ENCODE measurements around the gene CHRM2. TPM values are rescaled to one million over a fixed set of nuclear protein-coding genes. Genes with fewer than 3 reads are reported as not detected.

Gene CHRM2
- total RNA-seq, 6 experiments from 2014 or later: 1.1 to 4.5 (median 3.9) TPM

- H3K4me1 Mint-ChIP-seq (ENCODE audit: low read depth): peaks cover 30% of the 10 kb centered on the region; the same call in 1 of the 2 replicates
- H3K9me3 Mint-ChIP-seq: no peaks in the 10 kb centered on the region
- DNase-seq: no peak
- no peaks in the 10 kb centered on the region for H3K27me3 Mint-ChIP-seq (ENCODE audit: insufficient read depth)
- 0 out of 2 replicates have a peak, but pooled peaks cover under 1% of the 10 kb centered on the region for H3K36me3 Mint-ChIP-seq (ENCODE audit: low read depth)
- no peak for TF ChIP-seq CTCF (IDR thresholded peaks at IDR 0.05)
- H3K27ac Mint-ChIP-seq: no peak overlapping the region
- no peak overlapping the region for H3K4me3 Mint-ChIP-seq
These were observed 164.0 kb downstream of the CHRM2 start for GRCh38 chr7:137032436-137032835.

GRCh38 chr7:137036768-137037167 lies 168.3 kb downstream of the CHRM2 start:
- H3K4me3 Mint-ChIP-seq: no peak overlapping the region
- no peak for DNase-seq
- peaks cover 47% of the 10 kb centered on the region for H3K4me1 Mint-ChIP-seq (ENCODE audit: low read depth)
- H3K36me3 Mint-ChIP-seq (ENCODE audit: low read depth): no peaks in the 10 kb centered on the region
- H3K9me3 Mint-ChIP-seq: no peaks in the 10 kb centered on the region
- no peak overlapping the region for H3K27ac Mint-ChIP-seq
- no peaks in the 10 kb centered on the region for H3K27me3 Mint-ChIP-seq (ENCODE audit: insufficient read depth)
- no peak for TF ChIP-seq CTCF (IDR thresholded peaks at IDR 0.05)

GRCh38 chr7:137038706-137039105 lies 170.3 kb downstream of the CHRM2 start:
- DNase-seq: no peak
- H3K36me3 Mint-ChIP-seq (ENCODE audit: low read depth): no peaks in the 10 kb centered on the region
- H3K27ac Mint-ChIP-seq: no peak overlapping the region
- no peaks in the 10 kb centered on the region for H3K9me3 Mint-ChIP-seq
- TF ChIP-seq CTCF (IDR thresholded peaks at IDR 0.05): no peak
- peaks cover 44% of the 10 kb centered on the region for H3K4me1 Mint-ChIP-seq (ENCODE audit: low read depth)
- H3K27me3 Mint-ChIP-seq (ENCODE audit: insufficient read depth): no peaks in the 10 kb centered on the region
- H3K4me3 Mint-ChIP-seq: no peak overlapping the region

- no peak overlapping the region for H3K4me3 Mint-ChIP-seq
- DNase-seq: no peak
- H3K27ac Mint-ChIP-seq: no peak overlapping the region
- H3K36me3 Mint-ChIP-seq (ENCODE audit: low read depth): no peaks in the 10 kb centered on the region; the same call in 1 of the 2 replicates
- no peaks in the 10 kb centered on the region for H3K9me3 Mint-ChIP-seq
- peaks cover 46% of the 10 kb centered on the region for H3K4me1 Mint-ChIP-seq (ENCODE audit: low read depth)
- TF ChIP-seq CTCF (IDR thresholded peaks at IDR 0.05): no peak
- H3K27me3 Mint-ChIP-seq (ENCODE audit: insufficient read depth): no peaks in the 10 kb centered on the region; the same call in 1 of the 2 replicates
These were observed 172.3 kb downstream of the CHRM2 start for GRCh38 chr7:137040745-137041144.

- Mint-ChIP-seq H3K27me3 (ENCODE audit: insufficient read depth) (no peaks in the 10 kb centered on the region; the same call in 1 of the 2 replicates), H3K36me3 (ENCODE audit: low read depth) (no peaks in the 10 kb centered on the region; the same call in 1 of the 2 replicates), H3K4me3 (no peak overlapping the region), H3K4me1 (ENCODE audit: low read depth) (peaks cover 29% of the 10 kb centered on the region), H3K27ac (no peak overlapping the region), H3K9me3 (no peaks in the 10 kb centered on the region; the same call in 1 of the 2 replicates)
- no peak for DNase-seq
- no peak for TF ChIP-seq CTCF (IDR thresholded peaks at IDR 0.05)
These were observed 177.1 kb downstream of the CHRM2 start for GRCh38 chr7:137045573-137045972.

All from HFFc6 (cell line).